HepG2 (cell line): Measurements from ENCODE around the gene RFX6. TPM values are rescaled to one million over a fixed set of nuclear protein-coding genes. Genes with fewer than 3 reads are reported as not detected.

ENCODE experiments used
- ATAC-seq: fragments of 200-7000 bp; cut with Tn5 transposase; 3 replicates; pipeline ENCODE4 v1.9.1; 2020; ENCODE audit warnings: mild to moderate bottlenecking, moderate library complexity
- BruUV-seq: library from RNA; stranded (reverse); fragments of 400-500 nt; replicated peaks from 2 replicates; lab custom pipeline; 2021; lab: Mats Ljungman, UMichigan
- CTCF ChIA-PET: fragments of 300-600 bp; formaldehyde crosslinking; extraction: SDS; loops from one replicate; lab custom pipeline; 2021; ENCODE audit warnings: low total read pairs, inconsistent platforms, low intra/inter-chr PET ratio; lab: Yijun Ruan, JAX
- POLR2A ChIA-PET: fragments of 350-600 bp; sonication (Branson Sonifier 250); formaldehyde crosslinking; loops from one replicate; lab custom pipeline; 2020; ENCODE audit warnings: antibody characterized with exemption, inconsistent platforms; lab: Yijun Ruan, JAX
- DNase-seq: peaks from one replicate; pipeline ENCODE4 v3.0.0-alpha.2; 2015; ENCODE audit warnings: low spot score
- FAIRE-seq: peaks from 3 replicates; lab custom pipeline; 2011; peaks lifted over from hg19 to GRCh38; lab: Jason Lieb, UNC
- H2AFZ ChIP-seq: one replicate; pipeline ENCODE4 v1.6.1; 2011; ENCODE audit warnings: low read length, inconsistent platforms
- H3K27ac ChIP-seq: fragments of 300-600 bp; 3 replicates; pipeline ENCODE4 v1.8.0; 2011; ENCODE audit warnings: mixed run types, mild to moderate bottlenecking, mixed read lengths, low read length, inconsistent platforms; ENCODE audit not compliant: insufficient read depth; ENCODE audit errors: extremely low read length
- H3K27me3 ChIP-seq, 2 experiments: fragments of 200-600 bp in 1 of 2; 2 replicates in 1 of 2; 3 replicates in 1 of 2; pipeline versions ENCODE4 v1.6.0 to v1.8.0; 2011; ENCODE audit warnings: low read length in 2 of 2, mild to moderate bottlenecking in 2 of 2, moderate library complexity in 2 of 2, inconsistent platforms in 1 of 2; ENCODE audit not compliant: insufficient read depth in 2 of 2, control insufficient read depth in 1 of 2
- H3K36me3 ChIP-seq, 2 experiments: fragments of 200-600 bp in 1 of 2; replicated peaks in 1 of 2; 2 replicates in 1 of 2; 3 replicates in 1 of 2; pipeline versions ENCODE4 v1.5.1 to v1.8.0; 2011; ENCODE audit warnings: low read length in 2 of 2, inconsistent platforms in 1 of 2; ENCODE audit not compliant: insufficient read depth in 2 of 2, control insufficient read depth in 1 of 2
- H3K4me1 ChIP-seq: 2 replicates; pipeline ENCODE4 v1.5.1; 2012; ENCODE audit warnings: low read length, inconsistent platforms; ENCODE audit not compliant: insufficient read depth
- H3K4me2 ChIP-seq: 2 replicates; pipeline ENCODE4 v1.6.0; 2011; ENCODE audit warnings: low read depth, low read length, inconsistent platforms
- H3K4me3 ChIP-seq, 3 experiments: fragments of 200-600 bp in 1 of 3; sonication (generic), shearing (Covaris generic) in 1 of 3; replicated peaks in 1 of 3; 2 replicates each; pipeline ENCODE4 v1.5.1; 2011 to 2016; ENCODE audit warnings: low read length in 3 of 3, inconsistent platforms in 2 of 3, low read depth in 2 of 3, mild to moderate bottlenecking in 2 of 3, control low read depth in 1 of 3, mixed read lengths in 1 of 3; ENCODE audit not compliant: insufficient read depth in 1 of 3
- H3K79me2 ChIP-seq: one replicate; pipeline ENCODE4 v1.6.1; 2011; ENCODE audit warnings: low read length, inconsistent platforms; ENCODE audit not compliant: insufficient read depth
- H3K9ac ChIP-seq: 2 replicates; pipeline ENCODE4 v1.6.0; 2011; ENCODE audit warnings: mild to moderate bottlenecking, low read depth, low read length, inconsistent platforms; ENCODE audit not compliant: insufficient read depth
- H3K9me3 ChIP-seq: 2 replicates; pipeline ENCODE4 v1.5.1; 2012; ENCODE audit warnings: mild to moderate bottlenecking, low read length
- H4K20me1 ChIP-seq: 2 replicates; pipeline ENCODE4 v1.6.0; 2011; ENCODE audit warnings: inconsistent platforms, mild to moderate bottlenecking, low read length, moderate library complexity; ENCODE audit not compliant: insufficient read depth
- CCAR2 ChIP-seq: fragments of 200-400 bp; formaldehyde crosslinking; optimal IDR thresholded peaks from 2 replicates; pipeline ENCODE3; 2018; ENCODE audit warnings: low read depth, mild to moderate bottlenecking, low read length, moderate library complexity
- KDM5B ChIP-seq: sonication (generic); formaldehyde crosslinking; IDR thresholded peaks from 2 replicates; pipeline ENCODE4 v1.4.0; 2020; ENCODE audit warnings: missing genetic modification reagents, mild to moderate bottlenecking, borderline replicate concordance
- SMAD1 ChIP-seq: sonication (generic); formaldehyde crosslinking; IDR thresholded peaks from 2 replicates; pipeline ENCODE4 v1.4.0; 2020; ENCODE audit warnings: missing genetic modification reagents, low read depth, mild to moderate bottlenecking, borderline replicate concordance
- ZNF430 ChIP-seq: sonication (generic); formaldehyde crosslinking; IDR thresholded peaks from 2 replicates; pipeline ENCODE4 v1.9.0; 2021; ENCODE audit warnings: mild to moderate bottlenecking, missing genetic modification reagents
- WGBS: methylation state at CpG from one replicate; pipeline ENCODE4 v1.1.6; 2017; ENCODE audit warnings: low lambda C conversion rate; 5-methylcytosine and 5-hydroxymethylcytosine counted together
- in situ Hi-C: cut with HindIII; loops from 2 replicates; pipeline ENCODE4 v1.10.0; 2017; ENCODE audit warnings: low pct_unique_long_range_greater_than_20kb; ENCODE audit not compliant: extremely low pct_ligation_motif_present
- intact Hi-C: fragments of 100-400 bp; cut with micrococcal nuclease; formaldehyde crosslinking; loops from one replicate; pipeline ENCODE4 v1.10.0; 2022; ENCODE audit not compliant: unreplicated experiment
- polyA plus RNA-seq, 8 experiments: library from polyadenylated mRNA; depleted of rRNA in 3 of 8; stranded (reverse) in 7 of 8; unstranded in 1 of 8; fragments of >200 nt; fragmentation: Illumina TruSeq in 4 of 8; extraction: Trizol in 4 of 8; gene quantifications; 2 replicates each; pipeline versions ENCODE4 v1.2.1 to v1.2.3, GENCODE V29; 2011 to 2016; ENCODE audit warnings: low read depth in 4 of 8, missing spikeins in 1 of 8, mixed read lengths in 1 of 8; ENCODE audit not compliant: insufficient read depth in 1 of 8
- total RNA-seq, 5 experiments: library from RNA; depleted of rRNA; stranded (reverse); fragments of >200 nt; fragmentation: Illumina TruSeq; extraction: Trizol; gene quantifications; 2 replicates each; pipeline ENCODE4 v1.2.3, GENCODE V29; 2016; ENCODE audit warnings: low read depth in 1 of 5
- TF ChIP-seq, protein P1 (sequence below): IDR thresholded peaks from 2 replicates; pipeline ENCODE4 v1.6.1; 2016; ENCODE audit warnings: low read depth, missing genetic modification reagents, missing compliant biosample characterization
- TF ChIP-seq, protein P2 (sequence below): sonication (generic); formaldehyde crosslinking; IDR thresholded peaks from 2 replicates; pipeline ENCODE4 v1.8.0; 2022; ENCODE audit warnings: low read depth, missing genetic modification reagents
- TF ChIP-seq, protein P3 (sequence below): sonication (generic); formaldehyde crosslinking; IDR thresholded peaks from 2 replicates; pipeline ENCODE4 v1.5.0; 2020; ENCODE audit warnings: missing genetic modification reagents
- TF ChIP-seq, protein P4 (sequence below): sonication (generic); formaldehyde crosslinking; IDR thresholded peaks from 2 replicates; pipeline ENCODE4 v1.5.1; 2020; ENCODE audit warnings: mild to moderate bottlenecking, missing genetic modification reagents, borderline replicate concordance

RFX6 gene
- total and polyA plus RNA-seq, 2 of the 13 experiments (the other 11 are each of a cell fraction or from before 2014, with no cell fraction given): 0.04 TPM; not detected in 1

DNA sequence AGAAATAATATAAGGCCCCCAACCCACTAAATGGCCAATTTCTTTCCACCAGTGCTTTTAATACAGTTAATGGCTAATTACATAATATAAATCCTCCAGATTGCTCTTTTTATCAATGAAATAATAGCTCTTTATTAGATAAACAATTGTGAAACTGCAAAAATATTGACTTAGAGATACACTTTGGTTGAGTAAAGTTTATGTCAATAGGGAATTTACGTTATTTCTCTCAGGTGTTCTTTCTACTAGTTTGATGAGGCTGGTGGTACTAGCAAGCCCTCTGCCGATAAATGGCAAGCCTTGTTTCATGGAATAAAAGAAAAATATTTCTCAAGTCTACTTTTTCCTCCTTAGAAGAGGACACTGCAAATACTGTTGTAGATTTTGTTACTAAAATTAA lies 18.9 kb downstream of the RFX6 start (continued):
- TF ChIP-seq, protein P1, sequence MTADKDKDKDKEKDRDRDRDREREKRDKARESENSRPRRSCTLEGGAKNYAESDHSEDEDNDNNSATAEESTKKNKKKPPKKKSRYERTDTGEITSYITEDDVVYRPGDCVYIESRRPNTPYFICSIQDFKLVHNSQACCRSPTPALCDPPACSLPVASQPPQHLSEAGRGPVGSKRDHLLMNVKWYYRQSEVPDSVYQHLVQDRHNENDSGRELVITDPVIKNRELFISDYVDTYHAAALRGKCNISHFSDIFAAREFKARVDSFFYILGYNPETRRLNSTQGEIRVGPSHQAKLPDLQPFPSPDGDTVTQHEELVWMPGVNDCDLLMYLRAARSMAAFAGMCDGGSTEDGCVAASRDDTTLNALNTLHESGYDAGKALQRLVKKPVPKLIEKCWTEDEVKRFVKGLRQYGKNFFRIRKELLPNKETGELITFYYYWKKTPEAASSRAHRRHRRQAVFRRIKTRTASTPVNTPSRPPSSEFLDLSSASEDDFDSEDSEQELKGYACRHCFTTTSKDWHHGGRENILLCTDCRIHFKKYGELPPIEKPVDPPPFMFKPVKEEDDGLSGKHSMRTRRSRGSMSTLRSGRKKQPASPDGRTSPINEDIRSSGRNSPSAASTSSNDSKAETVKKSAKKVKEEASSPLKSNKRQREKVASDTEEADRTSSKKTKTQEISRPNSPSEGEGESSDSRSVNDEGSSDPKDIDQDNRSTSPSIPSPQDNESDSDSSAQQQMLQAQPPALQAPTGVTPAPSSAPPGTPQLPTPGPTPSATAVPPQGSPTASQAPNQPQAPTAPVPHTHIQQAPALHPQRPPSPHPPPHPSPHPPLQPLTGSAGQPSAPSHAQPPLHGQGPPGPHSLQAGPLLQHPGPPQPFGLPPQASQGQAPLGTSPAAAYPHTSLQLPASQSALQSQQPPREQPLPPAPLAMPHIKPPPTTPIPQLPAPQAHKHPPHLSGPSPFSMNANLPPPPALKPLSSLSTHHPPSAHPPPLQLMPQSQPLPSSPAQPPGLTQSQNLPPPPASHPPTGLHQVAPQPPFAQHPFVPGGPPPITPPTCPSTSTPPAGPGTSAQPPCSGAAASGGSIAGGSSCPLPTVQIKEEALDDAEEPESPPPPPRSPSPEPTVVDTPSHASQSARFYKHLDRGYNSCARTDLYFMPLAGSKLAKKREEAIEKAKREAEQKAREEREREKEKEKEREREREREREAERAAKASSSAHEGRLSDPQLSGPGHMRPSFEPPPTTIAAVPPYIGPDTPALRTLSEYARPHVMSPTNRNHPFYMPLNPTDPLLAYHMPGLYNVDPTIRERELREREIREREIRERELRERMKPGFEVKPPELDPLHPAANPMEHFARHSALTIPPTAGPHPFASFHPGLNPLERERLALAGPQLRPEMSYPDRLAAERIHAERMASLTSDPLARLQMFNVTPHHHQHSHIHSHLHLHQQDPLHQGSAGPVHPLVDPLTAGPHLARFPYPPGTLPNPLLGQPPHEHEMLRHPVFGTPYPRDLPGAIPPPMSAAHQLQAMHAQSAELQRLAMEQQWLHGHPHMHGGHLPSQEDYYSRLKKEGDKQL (CRISPR knock-in tag): no peak
- TF ChIP-seq, protein P2, sequence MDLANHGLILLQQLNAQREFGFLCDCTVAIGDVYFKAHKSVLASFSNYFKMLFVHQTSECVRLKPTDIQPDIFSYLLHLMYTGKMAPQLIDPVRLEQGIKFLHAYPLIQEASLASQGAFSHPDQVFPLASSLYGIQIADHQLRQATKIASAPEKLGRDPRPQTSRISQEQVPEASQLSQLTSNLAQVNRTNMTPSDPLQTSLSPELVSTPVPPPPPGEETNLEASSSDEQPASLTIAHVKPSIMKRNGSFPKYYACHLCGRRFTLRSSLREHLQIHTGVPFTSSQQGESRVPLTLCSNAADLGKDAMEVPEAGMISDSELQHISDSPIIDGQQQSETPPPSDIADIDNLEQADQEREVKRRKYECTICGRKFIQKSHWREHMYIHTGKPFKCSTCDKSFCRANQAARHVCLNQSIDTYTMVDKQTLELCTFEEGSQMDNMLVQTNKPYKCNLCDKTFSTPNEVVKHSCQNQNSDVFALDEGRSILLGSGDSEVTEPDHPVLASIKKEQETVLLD (CRISPR knock-in tag): no peak
- TF ChIP-seq KDM5B (CRISPR knock-in tag): no peak
- TF ChIP-seq, protein P3, sequence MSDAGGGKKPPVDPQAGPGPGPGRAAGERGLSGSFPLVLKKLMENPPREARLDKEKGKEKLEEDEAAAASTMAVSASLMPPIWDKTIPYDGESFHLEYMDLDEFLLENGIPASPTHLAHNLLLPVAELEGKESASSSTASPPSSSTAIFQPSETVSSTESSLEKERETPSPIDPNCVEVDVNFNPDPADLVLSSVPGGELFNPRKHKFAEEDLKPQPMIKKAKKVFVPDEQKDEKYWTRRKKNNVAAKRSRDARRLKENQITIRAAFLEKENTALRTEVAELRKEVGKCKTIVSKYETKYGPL (CRISPR knock-in tag): no peak

DNA sequence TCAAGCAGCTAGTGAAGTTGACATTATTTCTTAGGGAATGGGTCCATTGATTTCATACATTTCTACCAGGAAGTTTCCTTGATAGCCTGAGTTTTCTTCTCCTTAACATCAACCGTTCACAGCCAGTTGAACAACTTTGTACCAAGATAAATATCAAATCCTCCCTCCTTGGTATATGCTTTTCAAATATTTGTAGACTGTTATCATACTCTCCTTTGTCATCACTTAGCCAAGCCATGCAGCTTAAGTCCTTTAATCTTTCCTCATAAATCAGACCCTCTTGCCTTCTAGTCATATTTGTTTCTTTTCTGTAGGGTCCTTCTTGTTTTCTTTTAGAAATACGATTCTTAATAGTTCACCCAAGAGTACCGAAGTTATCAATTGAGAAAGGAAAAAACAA lies 25.6 kb downstream of the RFX6 start:
- CTCF ChIA-PET: no interaction called here
- H3K4me3 ChIP-seq: no peak overlapping the region
- H3K4me2 ChIP-seq: no peak overlapping the region
- in situ Hi-C loops (no loop called here), intact Hi-C loops (no loop called here)
- H3K27me3 ChIP-seq: no peaks in the 10 kb centered on the region; a peak in 1 of 5 replicates
- POLR2A ChIA-PET: no interaction called here
- H4K20me1 ChIP-seq: no peaks in the 10 kb centered on the region
- H3K9me3 ChIP-seq: no peaks in the 10 kb centered on the region
- H3K4me1 ChIP-seq: no peaks in the 10 kb centered on the region
- 2% methylated on average over 3 of the region's 3 CpGs for WGBS
- H2AFZ ChIP-seq: no peak overlapping the region
- H3K27ac ChIP-seq: no peak overlapping the region
- no peaks in the 10 kb centered on the region for H3K36me3 ChIP-seq
- H3K79me2 ChIP-seq: no peaks in the 10 kb centered on the region
- DNase-seq (no peak), FAIRE-seq (no peak), ATAC-seq (no peak)
- no peak overlapping the region for H3K9ac ChIP-seq
- no TSS peak for BruUV-seq
- TF ChIP-seq ZNF430 (CRISPR knock-in tag) (no peak), CCAR2 (no peak), SMAD1 (CRISPR knock-in tag) (no peak)
- TF ChIP-seq, protein P4, sequence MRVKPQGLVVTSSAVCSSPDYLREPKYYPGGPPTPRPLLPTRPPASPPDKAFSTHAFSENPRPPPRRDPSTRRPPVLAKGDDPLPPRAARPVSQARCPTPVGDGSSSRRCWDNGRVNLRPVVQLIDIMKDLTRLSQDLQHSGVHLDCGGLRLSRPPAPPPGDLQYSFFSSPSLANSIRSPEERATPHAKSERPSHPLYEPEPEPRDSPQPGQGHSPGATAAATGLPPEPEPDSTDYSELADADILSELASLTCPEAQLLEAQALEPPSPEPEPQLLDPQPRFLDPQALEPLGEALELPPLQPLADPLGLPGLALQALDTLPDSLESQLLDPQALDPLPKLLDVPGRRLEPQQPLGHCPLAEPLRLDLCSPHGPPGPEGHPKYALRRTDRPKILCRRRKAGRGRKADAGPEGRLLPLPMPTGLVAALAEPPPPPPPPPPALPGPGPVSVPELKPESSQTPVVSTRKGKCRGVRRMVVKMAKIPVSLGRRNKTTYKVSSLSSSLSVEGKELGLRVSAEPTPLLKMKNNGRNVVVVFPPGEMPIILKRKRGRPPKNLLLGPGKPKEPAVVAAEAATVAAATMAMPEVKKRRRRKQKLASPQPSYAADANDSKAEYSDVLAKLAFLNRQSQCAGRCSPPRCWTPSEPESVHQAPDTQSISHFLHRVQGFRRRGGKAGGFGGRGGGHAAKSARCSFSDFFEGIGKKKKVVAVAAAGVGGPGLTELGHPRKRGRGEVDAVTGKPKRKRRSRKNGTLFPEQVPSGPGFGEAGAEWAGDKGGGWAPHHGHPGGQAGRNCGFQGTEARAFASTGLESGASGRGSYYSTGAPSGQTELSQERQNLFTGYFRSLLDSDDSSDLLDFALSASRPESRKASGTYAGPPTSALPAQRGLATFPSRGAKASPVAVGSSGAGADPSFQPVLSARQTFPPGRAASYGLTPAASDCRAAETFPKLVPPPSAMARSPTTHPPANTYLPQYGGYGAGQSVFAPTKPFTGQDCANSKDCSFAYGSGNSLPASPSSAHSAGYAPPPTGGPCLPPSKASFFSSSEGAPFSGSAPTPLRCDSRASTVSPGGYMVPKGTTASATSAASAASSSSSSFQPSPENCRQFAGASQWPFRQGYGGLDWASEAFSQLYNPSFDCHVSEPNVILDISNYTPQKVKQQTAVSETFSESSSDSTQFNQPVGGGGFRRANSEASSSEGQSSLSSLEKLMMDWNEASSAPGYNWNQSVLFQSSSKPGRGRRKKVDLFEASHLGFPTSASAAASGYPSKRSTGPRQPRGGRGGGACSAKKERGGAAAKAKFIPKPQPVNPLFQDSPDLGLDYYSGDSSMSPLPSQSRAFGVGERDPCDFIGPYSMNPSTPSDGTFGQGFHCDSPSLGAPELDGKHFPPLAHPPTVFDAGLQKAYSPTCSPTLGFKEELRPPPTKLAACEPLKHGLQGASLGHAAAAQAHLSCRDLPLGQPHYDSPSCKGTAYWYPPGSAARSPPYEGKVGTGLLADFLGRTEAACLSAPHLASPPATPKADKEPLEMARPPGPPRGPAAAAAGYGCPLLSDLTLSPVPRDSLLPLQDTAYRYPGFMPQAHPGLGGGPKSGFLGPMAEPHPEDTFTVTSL: no peak
